GM18519 (cell line): ENCODE data around the gene OR10H1.
"Not testable (repeated sequence)": the region's sequence is repeated elsewhere in the genome, so short reads cannot be mapped to it uniquely, and the experiment has no call there.

ENCODE experiments used
- ATAC-seq: cut with Tn5 transposase; IDR thresholded peaks from one replicate; pipeline ENCODE4 v1.9.1; 2021; ENCODE audit warnings: mild to moderate bottlenecking, moderate library complexity; ENCODE audit not compliant: unreplicated experiment, low FRiP score

OR10H1 gene

DNA sequence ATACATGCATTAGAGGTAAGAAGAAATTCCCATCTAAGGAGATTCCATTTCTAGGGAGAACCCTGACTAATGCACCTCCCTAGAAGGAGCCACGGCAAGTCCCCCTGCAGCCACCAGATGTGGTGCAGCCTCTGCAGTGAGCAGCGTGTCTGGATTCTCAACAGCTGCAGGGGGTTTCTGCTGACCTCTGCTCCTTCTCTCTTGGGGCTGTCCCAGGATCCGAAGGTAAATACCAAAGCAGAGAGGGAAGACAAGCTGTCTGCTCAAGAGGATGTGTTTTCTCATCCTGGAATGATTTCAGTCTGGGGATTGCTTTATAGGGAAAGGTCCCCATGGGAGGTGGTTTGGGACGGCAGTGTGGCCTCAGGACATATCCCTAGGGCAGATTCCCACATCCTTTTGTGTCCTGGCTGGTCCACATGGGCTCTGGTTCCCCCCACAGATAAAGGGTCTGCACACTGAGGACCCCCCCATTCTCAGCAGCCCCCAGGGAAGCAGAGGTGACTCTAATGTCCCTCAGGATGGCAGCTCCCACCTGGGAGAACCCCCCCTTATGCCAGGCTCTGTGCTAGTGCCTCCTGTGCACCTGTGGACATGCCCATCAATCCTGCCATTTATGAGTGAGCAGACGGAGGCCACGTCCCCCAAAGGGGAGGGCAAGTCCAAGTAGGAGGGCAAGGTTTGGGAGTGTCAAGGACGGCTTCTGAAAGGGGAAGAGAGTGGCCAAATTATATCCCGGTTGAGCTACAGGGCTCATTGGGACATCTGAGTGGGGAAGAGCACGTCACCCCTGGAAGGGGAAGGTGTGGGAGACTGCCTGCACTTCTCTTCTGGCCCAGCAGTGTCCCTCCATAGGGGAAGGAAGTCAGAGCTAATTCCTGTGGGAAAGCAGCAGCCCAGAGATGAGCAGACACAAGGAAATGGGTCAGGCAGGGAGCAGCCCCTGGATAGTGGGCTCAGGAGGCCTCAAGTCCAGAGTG, 38.2 kb downstream of the OR10H1 start:
- ATAC-seq: no peak

DNA sequence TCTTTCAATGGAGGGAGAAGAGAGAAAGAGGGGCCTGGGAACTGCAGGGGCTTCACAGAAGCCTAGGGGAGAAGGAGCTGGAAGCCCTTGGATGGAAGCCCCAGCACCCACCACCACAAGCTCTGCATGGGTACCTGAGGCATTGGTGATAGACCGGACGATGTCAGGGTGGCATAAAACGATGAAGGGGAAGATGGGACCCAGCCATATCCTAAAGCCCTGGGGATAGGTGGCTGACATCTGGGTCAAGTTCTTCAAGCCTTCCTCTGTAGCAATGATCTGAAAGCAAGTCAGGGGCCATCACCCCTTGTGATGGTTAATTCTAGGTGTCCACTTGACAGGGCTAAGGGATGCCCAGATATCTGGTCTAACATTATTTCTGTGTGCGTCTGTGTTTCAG, 39.2 kb downstream of the OR10H1 start:
- ATAC-seq: no peak

DNA sequence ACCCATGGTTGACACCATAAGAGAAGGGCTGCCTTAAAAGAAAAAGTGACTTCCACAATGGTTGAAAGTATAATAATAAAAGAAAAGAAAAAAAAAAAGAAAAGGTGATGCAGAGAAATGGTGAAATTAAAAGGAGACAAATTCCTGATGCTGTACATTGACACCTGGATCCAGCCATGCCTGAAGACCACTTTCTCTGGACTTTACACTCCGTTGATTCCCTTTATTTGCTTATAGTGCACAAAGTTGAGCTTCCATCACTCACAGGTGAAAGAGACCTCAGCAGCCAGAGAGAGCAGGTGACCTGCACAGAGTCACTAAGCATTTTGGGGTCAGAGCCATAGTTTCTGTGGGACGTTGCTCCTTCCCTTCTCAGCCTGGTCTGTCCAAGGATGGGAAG, 40.2 kb downstream of the OR10H1 start:
- ATAC-seq: no peak

DNA sequence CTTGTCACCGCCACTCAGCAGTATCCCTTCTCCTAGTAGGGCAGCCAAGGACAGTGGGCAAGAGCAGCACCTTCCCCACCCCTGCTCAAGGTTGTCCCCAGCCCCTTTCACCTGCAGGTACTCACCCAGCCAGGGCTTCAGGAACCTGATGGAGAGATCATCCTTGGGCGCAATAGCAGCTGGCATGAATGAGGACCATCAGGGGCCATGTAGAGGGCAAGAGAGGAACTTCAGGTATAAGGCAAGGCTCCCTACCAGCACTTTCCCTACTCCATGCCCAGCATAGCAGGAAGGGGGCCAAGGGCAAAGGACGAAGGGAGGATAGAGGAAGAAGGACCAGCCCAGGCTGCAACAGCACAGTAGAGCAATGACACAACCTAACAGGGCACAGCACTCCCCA, 41.3 kb downstream of the OR10H1 start:
- not testable (repeated sequence) for ATAC-seq

DNA sequence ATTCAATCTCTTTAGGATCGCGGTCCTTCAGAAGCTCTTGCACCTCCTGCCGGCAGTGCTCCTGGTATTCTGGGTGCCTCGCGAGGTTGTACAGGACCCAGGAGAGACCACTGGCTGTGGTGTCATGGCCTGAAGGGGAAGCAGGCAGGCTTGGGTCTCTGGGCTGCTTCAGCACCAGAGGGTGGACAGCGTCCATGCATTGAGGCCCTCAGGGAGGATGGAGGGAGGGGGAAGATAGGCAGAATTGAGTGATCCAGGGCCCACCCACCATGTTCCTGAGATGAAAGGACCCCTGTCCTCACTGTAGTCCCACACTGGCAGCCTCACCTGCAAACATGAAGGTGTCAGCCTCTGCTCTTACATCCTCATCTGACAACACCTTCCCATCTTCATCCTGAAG, 45.9 kb downstream of the OR10H1 start:
- ATAC-seq: no peak

DNA sequence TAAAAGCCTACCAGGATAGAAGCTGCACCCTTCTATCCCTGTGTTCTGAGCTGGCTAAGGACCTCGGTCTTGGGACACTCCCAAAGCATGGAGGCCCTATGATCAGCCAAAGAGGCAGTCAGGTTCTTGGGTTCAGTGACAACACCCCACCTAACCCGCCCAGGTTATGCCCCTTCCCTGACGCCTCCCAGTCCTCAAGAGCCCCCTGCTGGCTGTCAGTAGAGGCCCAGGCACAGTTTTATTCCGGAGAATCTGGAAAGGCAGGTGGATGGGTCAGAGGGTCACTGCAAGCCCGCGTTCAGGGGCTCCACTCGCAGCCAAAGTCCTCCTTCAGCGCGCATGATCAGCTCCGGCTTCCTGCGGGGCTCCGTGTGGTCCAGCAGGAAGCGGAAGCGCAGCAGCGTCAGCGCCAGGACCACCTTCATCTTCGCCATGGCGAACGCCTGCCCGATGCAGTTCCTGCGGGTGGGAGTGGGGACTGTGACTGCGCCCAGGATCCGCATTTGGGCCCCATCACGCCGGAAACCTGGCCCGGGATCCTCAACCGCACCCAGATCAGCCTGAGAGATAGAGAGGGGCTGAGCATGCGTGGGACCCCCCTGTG, 55.4 kb downstream of the OR10H1 start:
- no peak for ATAC-seq

DNA sequence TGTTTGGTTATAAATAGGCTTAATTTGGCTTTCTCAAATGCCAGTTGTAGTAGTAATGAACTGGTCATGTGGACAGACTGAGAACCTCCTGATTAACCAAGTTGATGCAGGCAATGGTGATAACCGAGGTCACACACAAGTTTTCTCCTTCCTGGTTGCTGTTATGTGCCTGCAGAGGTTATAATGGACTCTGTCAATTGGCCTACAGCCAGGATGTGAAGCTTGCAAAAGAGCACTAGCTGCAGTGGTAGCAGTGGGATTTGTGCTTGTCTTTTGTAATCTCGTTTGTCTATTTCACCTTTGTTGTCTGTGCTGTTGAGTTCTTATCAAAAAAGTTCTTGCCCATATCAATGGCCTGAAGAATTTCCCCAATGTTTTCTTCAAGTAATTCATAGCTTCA, 57.1 kb downstream of the OR10H1 start:
- ATAC-seq: no peak
